Natural killer cell (primary cell): ENCODE data around the gene KIF21B. TPM values are rescaled to one million over a fixed set of nuclear protein-coding genes. Genes with fewer than 3 reads are reported as not detected.
"Not testable (repeated sequence)": the region's sequence is repeated elsewhere in the genome, so short reads cannot be mapped to it uniquely, and the experiment has no call there.

Experiments
- ATAC-seq, 3 donors: fragments of 150-1000 bp in 2 of 3; fragments of 200-7000 bp in 1 of 3; cut with Tn5 transposase; 1 replicate in 1 of 3; 2 replicates in 2 of 3; pipeline ENCODE4 v1.10.0; 2021; ENCODE audit warnings: mild to moderate bottlenecking in 2 of 3, moderate library complexity in 2 of 3
- DNase-seq, 2 donors: peaks; one replicate each; pipeline versions ENCODE4 v3.0.0 to v3.0.0-alpha.2; 2013 to 2021; ENCODE audit warnings: mixed read lengths in 1 of 2
- H3K27ac ChIP-seq: one replicate; pipeline ENCODE4 v1.5.1; 2013; ENCODE audit warnings: mild to moderate bottlenecking, low read length
- H3K27me3 ChIP-seq: one replicate; pipeline ENCODE4 v1.6.1; 2013; ENCODE audit warnings: low read length; ENCODE audit not compliant: control insufficient read depth, insufficient read depth
- H3K36me3 ChIP-seq: one replicate; pipeline ENCODE4 v1.6.1; 2013; ENCODE audit warnings: low read length; ENCODE audit not compliant: control insufficient read depth, insufficient read depth
- H3K4me1 ChIP-seq: one replicate; pipeline ENCODE4 v1.6.1; 2013; ENCODE audit warnings: low read length; ENCODE audit not compliant: control insufficient read depth, insufficient read depth
- H3K4me3 ChIP-seq: one replicate; pipeline ENCODE4 v1.5.1; 2013; ENCODE audit warnings: low read length
- H3K9me3 ChIP-seq: one replicate; pipeline ENCODE4 v1.6.1; 2013; ENCODE audit warnings: low read length; ENCODE audit not compliant: control insufficient read depth, insufficient read depth
- H3K27ac Mint-ChIP-seq, 2 donors: one replicate each; pipeline ENCODE4 v1.8.0; 2022; ENCODE audit warnings: mild to moderate bottlenecking in 2 of 2, mixed read lengths in 2 of 2, moderate library complexity in 1 of 2
- H3K27me3 Mint-ChIP-seq, 2 donors: one replicate each; pipeline ENCODE4 v1.8.0; 2022; ENCODE audit warnings: low read depth in 2 of 2, mixed read lengths in 2 of 2
- H3K36me3 Mint-ChIP-seq: one replicate; pipeline ENCODE4 v1.8.0; 2022; ENCODE audit warnings: mixed read lengths
- H3K4me1 Mint-ChIP-seq, 2 donors: one replicate each; pipeline ENCODE4 v1.8.0; 2022; ENCODE audit warnings: mixed read lengths in 2 of 2
- H3K4me3 Mint-ChIP-seq: one replicate; pipeline ENCODE4 v1.8.0; 2022; ENCODE audit warnings: mild to moderate bottlenecking, moderate library complexity, mixed read lengths
- H3K9me3 Mint-ChIP-seq, 2 donors: one replicate each; pipeline ENCODE4 v1.8.0; 2022; ENCODE audit warnings: mixed read lengths in 2 of 2
- CTCF ChIP-seq: fragments of 200-600 bp; IDR thresholded peaks from one replicate; pipeline ENCODE4 v1.8.0; 2022; ENCODE audit warnings: antibody characterized with exemption
- WGBS: methylation state at CpG from one replicate; pipeline ENCODE4 v1.1.7; 2013; ENCODE audit warnings: missing lambda C conversion rate; ENCODE audit not compliant: insufficient coverage; 5-methylcytosine and 5-hydroxymethylcytosine counted together
- intact Hi-C: fragments of 100-400 bp; cut with micrococcal nuclease; formaldehyde crosslinking; loops from one replicate; pipeline ENCODE4 v1.14.2; 2022
- total RNA-seq, 4 donors: library from RNA; stranded (reverse); fragments of 120-200 nt in 1 of 4; gene quantifications; one replicate each; pipeline versions ENCODE4 v1.2.3 to v1.2.4, GENCODE V29; 2013 to 2022

The KIF21B gene
- total RNA-seq, 3 donors from 2014 or later (not counting 1 experiment from before 2014, with no cell fraction given) = 102 to 129 (median 126) TPM

GRCh38 chr1:200938955-200939354 lies 84.6 kb downstream of the KIF21B start:
- 33% methylated on average over 3 of the region's 4 CpGs for WGBS
- Mint-ChIP-seq H3K4me1 (no peaks in the 10 kb centered on the region), H3K9me3 (no peaks in the 10 kb centered on the region), H3K4me3 (no peak overlapping the region), H3K27me3 (no peaks in the 10 kb centered on the region), H3K36me3 (no peaks in the 10 kb centered on the region), H3K27ac (no peak overlapping the region)
- Histone ChIP-seq H3K4me3 (no peak overlapping the region), H3K36me3 (no peaks in the 10 kb centered on the region), H3K9me3 (no peaks in the 10 kb centered on the region), H3K4me1 (peaks cover 9% of the 10 kb centered on the region), H3K27me3 (no peaks in the 10 kb centered on the region), H3K27ac (no peak overlapping the region)
- intact Hi-C loops = no loop called here
- peak; percentile 54 to 64 (median 61) for ATAC-seq
- DNase-seq = peak in 1 of 2 donors; percentile 25
- no peak for TF ChIP-seq CTCF

GRCh38 chr1:200935286-200935962 lies 88.1 kb downstream of the KIF21B start:
- H3K36me3 Mint-ChIP-seq, H3K36me3 ChIP-seq, H3K9me3 Mint-ChIP-seq, ATAC-seq, H3K4me1 ChIP-seq, DNase-seq, H3K27ac Mint-ChIP-seq, H3K9me3 ChIP-seq, intact Hi-C loops, H3K4me1 Mint-ChIP-seq, H3K27ac ChIP-seq, H3K4me3 Mint-ChIP-seq, H3K27me3 ChIP-seq, H3K27me3 Mint-ChIP-seq, H3K4me3 ChIP-seq: not testable (repeated sequence)
- WGBS = 95% methylated on average over 16 of the region's 18 CpGs

- Mint-ChIP-seq H3K27me3 (peaks cover 0 to 2% of the 10 kb centered on the region in 2 donors), H3K4me1 (peaks cover 2% of the 10 kb centered on the region in 2 donors), H3K9me3 (no peaks in the 10 kb centered on the region), H3K36me3 (no peaks in the 10 kb centered on the region), H3K27ac (no peak overlapping the region), H3K4me3 (no peak overlapping the region)
- intact Hi-C loops = no loop called here
- Histone ChIP-seq H3K4me1 (peaks cover 9% of the 10 kb centered on the region), H3K36me3 (no peaks in the 10 kb centered on the region), H3K27ac (no peak overlapping the region), H3K27me3 (no peaks in the 10 kb centered on the region), H3K9me3 (no peaks in the 10 kb centered on the region), H3K4me3 (no peak overlapping the region)
- TF ChIP-seq CTCF = no peak
- DNase-seq (no peak), ATAC-seq (no peak)
- 95% methylated on average over 13 of the region's 13 CpGs for WGBS
These were observed 88.8 kb downstream of the KIF21B start for GRCh38 chr1:200934676-200935245.

GRCh38 chr1:200931776-200932175 lies 91.7 kb downstream of the KIF21B start:
- TF ChIP-seq CTCF = no peak
- intact Hi-C loops = no loop called here
- peaks cover 6 to 7% of the 10 kb centered on the region in 2 donors for H3K4me1 Mint-ChIP-seq

GRCh38 chr1:200930285-200930684 lies 93.2 kb downstream of the KIF21B start:
- H3K36me3 ChIP-seq, DNase-seq, H3K4me3 Mint-ChIP-seq, H3K27ac Mint-ChIP-seq, H3K9me3 Mint-ChIP-seq, H3K4me3 ChIP-seq, H3K27me3 ChIP-seq, H3K36me3 Mint-ChIP-seq, H3K4me1 ChIP-seq, H3K27me3 Mint-ChIP-seq, H3K27ac ChIP-seq, intact Hi-C loops, ATAC-seq, H3K9me3 ChIP-seq: not testable (repeated sequence)
- WGBS = 98% methylated on average over 4 of the region's 8 CpGs
- H3K4me1 Mint-ChIP-seq = peaks cover 7 to 11% of the 10 kb centered on the region in 2 donors

More at GRCh38 chr1:200931776-200932175, 91.7 kb downstream of the KIF21B start:
- Histone ChIP-seq H3K4me1 (no peaks in the 10 kb centered on the region), H3K4me3 (no peak overlapping the region), H3K9me3 (no peaks in the 10 kb centered on the region), H3K27ac (no peak overlapping the region), H3K36me3 (no peaks in the 10 kb centered on the region), H3K27me3 (no peaks in the 10 kb centered on the region)
- ATAC-seq (no peak), DNase-seq (no peak)
- H3K27me3 Mint-ChIP-seq = peaks cover 0 to 2% of the 10 kb centered on the region in 2 donors
- H3K9me3 Mint-ChIP-seq = no peaks in the 10 kb centered on the region
- H3K36me3 Mint-ChIP-seq = no peaks in the 10 kb centered on the region
- 93% methylated on average over 2 of the region's 2 CpGs for WGBS
- H3K27ac Mint-ChIP-seq = no peak overlapping the region
- no peak overlapping the region for H3K4me3 Mint-ChIP-seq
